Nephron progenitor cell (in vitro differentiated cells): ENCODE measurements around the gene PRDM16.
A peak's percentile ranks its signal among the peaks of the same experiment; 100 is the strongest.

Experiments used
- DNase-seq: peaks from one replicate; pipeline ENCODE4 v3.0.0; 2021
- H3K27ac Mint-ChIP-seq: 2 replicates; pipeline ENCODE4 v1.8.0; 2021; ENCODE audit warnings: mild to moderate bottlenecking, moderate library complexity, mixed read lengths
- H3K27me3 Mint-ChIP-seq: 2 replicates; pipeline ENCODE4 v1.8.0; 2021; ENCODE audit warnings: mild to moderate bottlenecking, low read depth, mixed read lengths; ENCODE audit not compliant: poor library complexity
- H3K36me3 Mint-ChIP-seq: 2 replicates; pipeline ENCODE4 v1.8.0; 2021; ENCODE audit warnings: low read depth, mixed read lengths
- H3K4me1 Mint-ChIP-seq: 2 replicates; pipeline ENCODE4 v1.8.0; 2021; ENCODE audit warnings: mixed read lengths
- H3K4me3 Mint-ChIP-seq: 2 replicates; pipeline ENCODE4 v1.8.0; 2021; ENCODE audit warnings: mild to moderate bottlenecking, moderate library complexity, mixed read lengths
- H3K9me3 Mint-ChIP-seq: 2 replicates; pipeline ENCODE4 v1.8.0; 2021; ENCODE audit warnings: mild to moderate bottlenecking, moderate library complexity, mixed read lengths
- CTCF ChIP-seq: fragments of 200-600 bp; sonication (generic); IDR thresholded peaks from 2 replicates; pipeline ENCODE4 v1.5.0; 2021; ENCODE audit warnings: antibody characterized with exemption

The PRDM16 gene

DNA sequence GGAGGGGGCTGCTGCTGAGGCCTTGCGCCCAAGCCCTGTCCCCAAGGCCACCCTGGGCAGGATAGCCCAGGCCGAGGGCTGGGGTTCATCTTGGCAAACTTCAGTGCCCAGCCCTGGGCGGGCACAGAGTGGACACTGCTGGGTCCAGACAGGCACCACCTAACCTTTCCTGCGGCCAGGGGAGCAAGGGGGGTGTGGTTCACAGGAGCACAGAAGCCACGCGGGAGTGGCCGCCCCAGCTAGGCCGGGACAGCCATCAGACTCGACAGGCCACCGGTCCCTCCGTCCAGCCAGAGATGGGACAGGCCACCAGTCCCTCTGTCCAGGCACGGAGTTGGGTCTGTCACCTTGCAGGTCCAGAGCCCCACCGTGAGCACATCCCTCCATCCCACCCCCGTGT lies 414.4 kb downstream of the PRDM16 start:
- H3K4me3 Mint-ChIP-seq: no peak overlapping the region
- peaks cover 18% of the 10 kb centered on the region for H3K27me3 Mint-ChIP-seq
- peaks cover 7% of the 10 kb centered on the region for H3K36me3 Mint-ChIP-seq
- peaks cover 19% of the 10 kb centered on the region for H3K9me3 Mint-ChIP-seq
- no peak for DNase-seq
- H3K27ac Mint-ChIP-seq: no peak overlapping the region
- no peak for TF ChIP-seq CTCF
- no peaks in the 10 kb centered on the region for H3K4me1 Mint-ChIP-seq

DNA sequence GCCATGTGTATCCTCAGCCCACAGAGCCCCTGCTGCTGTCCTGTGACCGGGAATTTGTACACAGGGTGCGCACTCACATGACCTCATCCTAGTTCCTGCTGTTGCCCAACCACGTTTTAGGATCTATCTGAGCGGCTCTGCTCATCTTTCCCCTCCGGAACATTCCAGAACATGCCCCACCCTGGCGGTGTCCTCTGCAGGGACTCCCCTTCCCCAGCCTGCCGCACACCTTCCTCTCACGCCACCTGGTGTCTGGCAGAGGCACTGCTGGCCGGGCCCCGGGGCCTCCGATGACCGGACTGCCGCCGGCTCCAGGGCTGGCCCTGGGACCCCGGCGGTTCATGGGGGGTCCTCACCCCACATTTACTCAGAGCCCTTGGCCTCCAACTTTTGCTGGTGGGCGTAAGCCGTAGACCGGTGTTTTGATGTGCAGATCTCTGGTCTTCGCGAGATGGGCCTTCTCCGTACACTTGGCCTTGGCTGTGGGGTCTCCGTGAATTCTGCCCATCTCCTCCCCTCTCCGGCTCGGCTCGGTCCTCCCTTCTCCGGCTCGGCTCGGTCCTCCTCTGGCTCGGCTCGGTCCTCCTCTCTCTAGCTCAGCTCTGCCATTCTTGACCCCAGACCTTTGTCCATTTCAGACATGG lies 414.9 kb downstream of the PRDM16 start:
- Mint-ChIP-seq H3K9me3 (peaks cover 25% of the 10 kb centered on the region), H3K27me3 (peaks cover 18% of the 10 kb centered on the region), H3K27ac (peak overlapping the region; percentile 64), H3K4me3 (no peak overlapping the region), H3K36me3 (peaks cover 12% of the 10 kb centered on the region), H3K4me1 (no peaks in the 10 kb centered on the region)
- TF ChIP-seq CTCF: peak; percentile 73
- DNase-seq: peak; percentile 73

DNA sequence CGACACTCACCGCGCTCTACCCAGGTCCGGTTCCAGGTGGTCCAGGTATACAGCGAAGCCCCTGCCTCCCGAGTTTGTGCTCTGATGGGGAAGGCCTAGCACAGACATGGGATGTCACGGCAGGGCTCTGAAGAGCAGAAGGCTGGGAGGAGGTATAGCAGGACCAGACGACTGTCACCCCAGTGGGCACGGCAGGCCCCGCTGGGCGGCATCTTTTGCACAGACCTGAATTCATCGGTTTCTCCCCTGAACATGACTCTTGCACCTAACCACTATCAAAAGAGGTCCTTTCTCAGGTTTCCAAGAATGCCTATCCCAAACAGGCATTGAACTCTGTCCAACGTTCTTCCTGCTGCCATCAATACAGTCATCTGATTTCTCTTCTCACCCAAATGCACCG lies 416.0 kb downstream of the PRDM16 start:
- Mint-ChIP-seq H3K4me3 (no peak overlapping the region), H3K27ac (no peak overlapping the region), H3K36me3 (peaks cover 16% of the 10 kb centered on the region), H3K4me1 (no peaks in the 10 kb centered on the region), H3K27me3 (peaks cover 18% of the 10 kb centered on the region), H3K9me3 (peaks cover 28% of the 10 kb centered on the region)
- DNase-seq: no peak
- TF ChIP-seq CTCF: no peak
